ENCODE results near the gene PERM1. TPM values are rescaled to one million over a fixed set of nuclear protein-coding genes. Genes with fewer than 3 reads are reported as not detected.

The PERM1 gene

GRCh38 chr1:928825-929661 is 52.9 kb downstream of the PERM1 start:
- no peaks in the 10 kb centered on the region for H3K79me2 ChIP-seq (ENCODE audit: control insufficient read depth, insufficient read depth, low read length)
- WGBS (ENCODE audit: extremely low coverage, insufficient coverage, low lambda C conversion rate): no CpG with 5 or more reads among the region's 40 CpGs
- H3K36me3 ChIP-seq (ENCODE audit: control insufficient read depth, insufficient read depth, low read length): peaks cover 2% of the 10 kb centered on the region
- no peak overlapping the region for H3K27ac ChIP-seq (ENCODE audit: low read depth, low read length)
- peaks cover 6% of the 10 kb centered on the region for H3K79me1 ChIP-seq (ENCODE audit: low read length)
- H2BK120ac ChIP-seq (ENCODE audit: low read depth, low read length): no peak overlapping the region
- no peak overlapping the region for H4K5ac ChIP-seq (ENCODE audit: low read length)
- H3K4me1 ChIP-seq (ENCODE audit: control insufficient read depth, low read depth, low read length): peaks cover 5% of the 10 kb centered on the region
- H3K4me2 ChIP-seq (ENCODE audit: low read length): no peak overlapping the region
- DNase-seq: no peak
- no peak overlapping the region for H2AK5ac ChIP-seq (ENCODE audit: low read length)
- H3K23ac ChIP-seq (ENCODE audit: low read length): no peak overlapping the region
- H3K9ac ChIP-seq (ENCODE audit: low read length): no peak overlapping the region
- H2BK15ac ChIP-seq (replicated peaks; ENCODE audit: low read depth): no peak overlapping the region
- peaks cover 7% of the 10 kb centered on the region for H3K27me3 ChIP-seq (ENCODE audit: insufficient read depth, low read length, poor library complexity)
- no peak overlapping the region for H3K4ac ChIP-seq (ENCODE audit: low read depth, low read length)
- H2BK5ac ChIP-seq (ENCODE audit: low read length): no peak overlapping the region
- no peak overlapping the region for H3K4me3 ChIP-seq (ENCODE audit: low read length)
- H4K8ac ChIP-seq (ENCODE audit: low read depth, low read length): no peak overlapping the region
- H3K56ac ChIP-seq (ENCODE audit: low read length): no peak overlapping the region
- no peak overlapping the region for H3K18ac ChIP-seq (ENCODE audit: low read length)

GRCh38 chr1:927748-928147 is 54.1 kb downstream of the PERM1 start:
- DNase-seq: no peak

GRCh38 chr1:927234-927633 is 54.7 kb downstream of the PERM1 start:
- Histone ChIP-seq H3K4me3 (ENCODE audit: low read length) (no peak overlapping the region), H2BK5ac (ENCODE audit: low read length) (no peak overlapping the region), H2BK120ac (ENCODE audit: low read depth, low read length) (no peak overlapping the region), H3K27me3 (ENCODE audit: insufficient read depth, low read length, poor library complexity) (peaks cover 7% of the 10 kb centered on the region), H4K5ac (ENCODE audit: low read length) (no peak overlapping the region), H3K36me3 (ENCODE audit: control insufficient read depth, insufficient read depth, low read length) (peaks cover 2% of the 10 kb centered on the region), H3K79me2 (ENCODE audit: control insufficient read depth, insufficient read depth, low read length) (no peaks in the 10 kb centered on the region), H3K4me1 (ENCODE audit: control insufficient read depth, low read depth, low read length) (peaks cover 9% of the 10 kb centered on the region), H4K8ac (ENCODE audit: low read depth, low read length) (no peak overlapping the region), H3K27ac (ENCODE audit: low read depth, low read length) (no peak overlapping the region), H3K79me1 (ENCODE audit: low read length) (peaks cover 9% of the 10 kb centered on the region), H3K56ac (ENCODE audit: low read length) (no peak overlapping the region), H3K18ac (ENCODE audit: low read length) (no peak overlapping the region), H3K23ac (ENCODE audit: low read length) (no peak overlapping the region), H3K9ac (ENCODE audit: low read length) (no peak overlapping the region), H3K4me2 (ENCODE audit: low read length) (no peak overlapping the region), H3K4ac (ENCODE audit: low read depth, low read length) (no peak overlapping the region), H2AK5ac (ENCODE audit: low read length) (no peak overlapping the region), H2BK15ac (replicated peaks; ENCODE audit: low read depth) (no peak overlapping the region)
- WGBS (ENCODE audit: extremely low coverage, insufficient coverage, low lambda C conversion rate): no CpG with 5 or more reads among the region's 9 CpGs
- no peak for DNase-seq

More at GRCh38 chr1:927748-928147, 54.1 kb downstream of the PERM1 start:
- Histone ChIP-seq H3K23ac (ENCODE audit: low read length) (no peak overlapping the region), H4K8ac (ENCODE audit: low read depth, low read length) (no peak overlapping the region), H3K9ac (ENCODE audit: low read length) (no peak overlapping the region), H4K5ac (ENCODE audit: low read length) (no peak overlapping the region), H3K27me3 (ENCODE audit: insufficient read depth, low read length, poor library complexity) (peaks cover 7% of the 10 kb centered on the region), H2AK5ac (ENCODE audit: low read length) (no peak overlapping the region), H2BK120ac (ENCODE audit: low read depth, low read length) (no peak overlapping the region), H2BK5ac (ENCODE audit: low read length) (no peak overlapping the region), H3K4ac (ENCODE audit: low read depth, low read length) (no peak overlapping the region), H3K4me2 (ENCODE audit: low read length) (no peak overlapping the region), H3K36me3 (ENCODE audit: control insufficient read depth, insufficient read depth, low read length) (peaks cover 2% of the 10 kb centered on the region), H2BK15ac (replicated peaks; ENCODE audit: low read depth) (no peak overlapping the region), H3K18ac (ENCODE audit: low read length) (no peak overlapping the region), H3K4me3 (ENCODE audit: low read length) (no peak overlapping the region), H3K79me2 (ENCODE audit: control insufficient read depth, insufficient read depth, low read length) (no peaks in the 10 kb centered on the region), H3K56ac (ENCODE audit: low read length) (no peak overlapping the region), H3K27ac (ENCODE audit: low read depth, low read length) (no peak overlapping the region), H3K79me1 (ENCODE audit: low read length) (peaks cover 9% of the 10 kb centered on the region), H3K4me1 (ENCODE audit: control insufficient read depth, low read depth, low read length) (peaks cover 9% of the 10 kb centered on the region)
- WGBS (ENCODE audit: extremely low coverage, insufficient coverage, low lambda C conversion rate): no CpG with 5 or more reads among the region's 10 CpGs

- Histone ChIP-seq H2BK5ac (ENCODE audit: low read length) (no peak overlapping the region), H3K4me2 (ENCODE audit: low read length) (peak overlapping the region; percentile 73), H2BK120ac (ENCODE audit: low read depth, low read length) (no peak overlapping the region), H3K23ac (ENCODE audit: low read length) (no peak overlapping the region), H3K27ac (ENCODE audit: low read depth, low read length) (no peak overlapping the region), H3K27me3 (ENCODE audit: insufficient read depth, low read length, poor library complexity) (peaks cover 7% of the 10 kb centered on the region), H3K79me1 (ENCODE audit: low read length) (peaks cover 11% of the 10 kb centered on the region), H3K4ac (ENCODE audit: low read depth, low read length) (peak overlapping the region; percentile 75), H2AK5ac (ENCODE audit: low read length) (no peak overlapping the region), H2BK15ac (replicated peaks; ENCODE audit: low read depth) (no peak overlapping the region), H3K18ac (ENCODE audit: low read length) (no peak overlapping the region), H3K9ac (ENCODE audit: low read length) (peak overlapping the region; percentile 68), H4K8ac (ENCODE audit: low read depth, low read length) (no peak overlapping the region), H3K4me3 (ENCODE audit: low read length) (peak overlapping the region; percentile 55), H3K36me3 (ENCODE audit: control insufficient read depth, insufficient read depth, low read length) (peaks cover 3% of the 10 kb centered on the region), H3K56ac (ENCODE audit: low read length) (peak overlapping the region; percentile 87), H4K5ac (ENCODE audit: low read length) (no peak overlapping the region), H3K4me1 (ENCODE audit: control insufficient read depth, low read depth, low read length) (peaks cover 8% of the 10 kb centered on the region), H3K79me2 (ENCODE audit: control insufficient read depth, insufficient read depth, low read length) (no peaks in the 10 kb centered on the region)
- no CpG with 5 or more reads among the region's 65 CpGs for WGBS (ENCODE audit: extremely low coverage, insufficient coverage, low lambda C conversion rate)
- no peak for DNase-seq
These were observed 56.1 kb downstream of the PERM1 start for GRCh38 chr1:925561-926421.

Small RNA genes within 50 kb of the gene (small RNA-seq; reads per million reads assigned to genes)
- not detected for gene AL645608.3 (ENCODE audit: insufficient read depth)

Measured in mesendoderm (in vitro differentiated cells).